AG09309 (cell line): ENCODE data around the gene RCBTB1.

Source experiments
- DNase-seq: peaks from one replicate; pipeline ENCODE4 v3.0.0-alpha.2; 2010; ENCODE audit warnings: low read depth
- H3K4me3 ChIP-seq: 2 replicates; pipeline ENCODE4 v1.5.1; 2011; ENCODE audit warnings: mild to moderate bottlenecking, low read depth, low read length, moderate library complexity; ENCODE audit not compliant: control insufficient read depth
- TF ChIP-seq, protein P1 (sequence below): IDR thresholded peaks from 2 replicates; pipeline ENCODE4 v1.5.1; 2011; ENCODE audit warnings: mild to moderate bottlenecking, low read depth, low read length, inconsistent platforms; ENCODE audit not compliant: insufficient read depth, control insufficient read depth; ENCODE audit errors: missing control alignments

The RCBTB1 gene

DNA sequence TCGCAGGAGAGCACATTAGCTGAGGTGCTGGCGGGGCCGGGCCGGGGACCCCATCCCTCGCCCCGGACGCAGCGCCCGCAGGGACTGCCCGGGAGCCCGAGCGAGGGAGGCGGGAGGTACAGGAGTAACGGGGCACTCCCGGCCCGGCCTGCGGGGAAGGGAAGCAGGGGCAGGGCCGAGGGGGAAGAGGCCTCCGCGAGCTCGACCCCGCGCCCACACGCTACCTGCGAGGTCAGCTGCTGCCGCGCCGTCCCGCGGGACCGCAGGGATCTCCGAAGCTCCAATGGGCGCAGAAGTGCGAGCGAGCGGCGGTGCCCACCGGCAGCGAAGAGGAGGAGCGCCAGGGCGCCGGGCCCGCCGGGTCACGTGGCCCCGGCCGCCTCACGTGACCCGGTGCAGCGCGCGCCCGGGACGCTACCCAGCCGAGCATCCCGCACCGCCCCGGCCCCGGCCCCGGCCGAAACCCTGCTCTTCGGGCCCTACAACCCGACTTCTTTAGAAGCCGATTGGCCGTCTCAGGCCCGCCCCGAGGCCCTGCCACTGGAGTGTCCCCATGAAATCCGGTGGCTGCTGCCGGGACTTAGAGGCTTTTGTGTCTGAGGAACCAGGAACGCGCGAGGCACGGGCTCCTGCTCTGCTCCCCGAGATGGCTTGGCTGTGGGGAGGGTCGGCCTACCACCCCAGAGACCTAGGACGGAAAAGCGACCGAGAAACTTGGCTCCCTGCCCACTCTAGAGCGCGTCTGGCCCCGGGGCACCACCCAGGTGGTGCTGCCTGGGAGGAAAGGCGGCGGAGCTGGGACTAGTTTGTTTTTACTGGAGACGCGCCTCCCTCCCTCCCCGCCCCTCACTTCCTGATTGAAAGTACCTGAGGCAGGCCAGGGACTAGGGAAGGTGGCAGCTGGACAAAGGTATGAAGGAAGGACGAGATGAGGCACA is at the start of gene RCBTB1:
Gene RCBTB1 (minus strand): TSS at position 339 of the 938 bp plus-strand sequence. CDS start 18,279 bp downstream, outside the sequence.
- TF ChIP-seq, protein P1, sequence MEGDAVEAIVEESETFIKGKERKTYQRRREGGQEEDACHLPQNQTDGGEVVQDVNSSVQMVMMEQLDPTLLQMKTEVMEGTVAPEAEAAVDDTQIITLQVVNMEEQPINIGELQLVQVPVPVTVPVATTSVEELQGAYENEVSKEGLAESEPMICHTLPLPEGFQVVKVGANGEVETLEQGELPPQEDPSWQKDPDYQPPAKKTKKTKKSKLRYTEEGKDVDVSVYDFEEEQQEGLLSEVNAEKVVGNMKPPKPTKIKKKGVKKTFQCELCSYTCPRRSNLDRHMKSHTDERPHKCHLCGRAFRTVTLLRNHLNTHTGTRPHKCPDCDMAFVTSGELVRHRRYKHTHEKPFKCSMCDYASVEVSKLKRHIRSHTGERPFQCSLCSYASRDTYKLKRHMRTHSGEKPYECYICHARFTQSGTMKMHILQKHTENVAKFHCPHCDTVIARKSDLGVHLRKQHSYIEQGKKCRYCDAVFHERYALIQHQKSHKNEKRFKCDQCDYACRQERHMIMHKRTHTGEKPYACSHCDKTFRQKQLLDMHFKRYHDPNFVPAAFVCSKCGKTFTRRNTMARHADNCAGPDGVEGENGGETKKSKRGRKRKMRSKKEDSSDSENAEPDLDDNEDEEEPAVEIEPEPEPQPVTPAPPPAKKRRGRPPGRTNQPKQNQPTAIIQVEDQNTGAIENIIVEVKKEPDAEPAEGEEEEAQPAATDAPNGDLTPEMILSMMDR = no peak
- DNase-seq = no peak
- peak within 1 kb of the TSS; percentile 73 for H3K4me3 ChIP-seq

DNA sequence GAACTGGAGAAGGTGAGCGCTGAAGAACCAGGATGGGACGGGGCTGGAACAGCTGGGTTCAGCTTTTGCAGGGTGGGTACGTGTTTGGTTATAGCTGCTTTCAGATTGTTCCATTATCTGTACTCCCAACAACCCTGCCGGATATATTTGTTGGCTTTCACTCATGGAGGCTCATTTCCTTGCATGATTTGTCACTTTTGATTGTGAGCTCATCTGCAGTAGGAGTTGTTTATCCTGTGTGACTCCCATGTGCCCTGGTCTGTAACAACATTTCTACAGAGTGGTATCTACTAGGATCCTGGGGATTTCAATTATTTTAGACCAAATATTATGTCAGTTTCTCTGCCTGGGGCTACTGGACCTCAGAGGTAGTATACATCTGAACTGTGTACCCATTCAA is 48.4 kb upstream of the RCBTB1 start:
- no peak overlapping the region for H3K4me3 ChIP-seq
- no peak for DNase-seq
- TF ChIP-seq, protein P1 = no peak

DNA sequence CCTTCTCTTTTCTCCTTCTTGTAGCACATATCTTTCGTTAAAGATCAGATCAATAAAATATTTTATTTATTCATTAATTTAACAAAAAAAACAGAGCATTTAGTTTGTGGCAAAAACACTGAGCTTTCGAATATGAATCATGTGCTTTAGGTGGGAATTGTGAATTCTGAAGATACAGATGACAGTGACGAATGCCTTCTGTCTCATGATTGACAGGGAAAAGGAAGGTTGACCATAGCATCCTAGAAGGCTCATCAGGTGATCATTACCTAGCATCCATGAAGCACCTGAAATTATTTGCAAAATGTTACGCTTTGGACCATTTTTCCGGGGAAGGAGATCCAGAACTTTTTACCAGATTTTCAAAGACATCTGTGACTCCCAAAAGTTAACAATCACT is 46.8 kb upstream of the RCBTB1 start:
- TF ChIP-seq, protein P1 = no peak
- no peak for DNase-seq
- no peak overlapping the region for H3K4me3 ChIP-seq

DNA sequence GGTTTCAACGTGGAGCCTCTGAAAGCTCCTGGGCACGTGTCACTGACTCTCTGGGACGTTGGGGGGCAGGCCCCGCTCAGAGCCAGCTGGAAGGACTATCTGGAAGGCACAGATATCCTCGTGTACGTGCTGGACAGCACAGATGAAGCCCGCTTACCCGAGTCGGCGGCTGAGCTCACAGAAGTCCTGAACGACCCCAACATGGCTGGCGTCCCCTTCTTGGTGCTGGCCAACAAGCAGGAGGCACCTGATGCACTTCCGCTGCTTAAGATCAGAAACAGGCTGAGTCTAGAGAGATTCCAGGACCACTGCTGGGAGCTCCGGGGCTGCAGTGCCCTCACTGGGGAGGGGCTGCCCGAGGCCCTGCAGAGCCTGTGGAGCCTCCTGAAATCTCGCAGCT is 45.2 kb upstream of the RCBTB1 start:
- TF ChIP-seq, protein P1 = no peak
- no peak for DNase-seq
- no peak overlapping the region for H3K4me3 ChIP-seq

DNA sequence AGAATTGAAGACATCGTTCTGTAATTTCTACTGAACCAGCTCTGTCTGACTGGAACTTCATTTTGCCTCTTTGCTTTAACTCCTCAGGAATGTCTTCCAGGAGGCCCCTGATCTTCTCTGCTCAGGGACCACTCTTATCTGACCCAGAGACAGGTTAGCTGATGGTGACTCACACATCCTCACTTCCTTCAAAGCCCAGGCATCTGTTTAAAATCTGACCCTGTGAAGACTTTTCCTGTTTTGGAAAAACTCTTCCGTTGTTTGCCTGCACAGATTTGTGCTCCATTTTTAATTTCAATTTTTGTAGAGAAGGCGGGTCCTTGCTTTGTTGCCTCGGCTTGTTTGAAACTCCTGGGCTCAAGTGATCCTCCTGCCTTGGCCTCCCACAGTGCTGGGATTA is 44.6 kb upstream of the RCBTB1 start:
- no peak for DNase-seq
- TF ChIP-seq, protein P1 = no peak
- no peak overlapping the region for H3K4me3 ChIP-seq

DNA sequence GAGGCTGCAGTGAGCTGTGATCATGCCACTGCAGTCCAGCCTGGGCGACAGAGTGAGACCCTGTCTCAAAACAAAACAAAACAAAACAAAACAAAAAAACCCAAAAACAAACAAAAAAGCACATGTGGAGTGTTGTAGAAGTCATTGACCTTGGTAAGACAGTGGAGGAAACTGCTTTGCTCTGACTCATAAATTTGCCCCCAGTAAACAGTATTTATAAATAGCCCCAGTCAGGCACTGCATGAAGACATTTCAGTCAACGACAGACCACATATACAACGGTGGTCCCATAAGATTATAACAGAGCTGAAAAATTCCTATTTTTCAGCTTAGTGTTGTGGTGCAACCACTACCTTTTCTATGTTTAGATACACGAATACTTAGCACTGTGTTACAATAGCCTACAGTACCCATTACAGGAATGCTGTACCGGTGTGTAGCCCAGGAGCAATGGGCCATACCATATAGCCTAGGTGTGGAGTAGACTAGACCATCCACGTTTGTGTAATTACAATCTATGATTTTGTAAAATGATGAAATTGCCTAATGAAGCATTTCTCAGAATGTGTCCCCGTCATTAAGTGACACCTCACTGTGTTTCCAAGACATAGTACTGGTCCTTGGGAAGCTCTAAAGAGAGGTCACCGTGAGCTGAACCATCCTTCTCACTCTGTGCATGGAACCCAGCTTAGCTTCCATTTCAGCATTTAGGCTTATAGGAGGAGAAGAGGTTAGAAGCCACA is 44.0 kb upstream of the RCBTB1 start:
- H3K4me3 ChIP-seq = no peak overlapping the region

More for the DNA sequence above, 44.0 kb upstream of the RCBTB1 start:
- no peak for DNase-seq
- TF ChIP-seq, protein P1 = no peak
